K562 (cell line): ENCODE data around the gene SOWAHD. TPM values are rescaled to one million over a fixed set of nuclear protein-coding genes. Genes with fewer than 3 reads are reported as not detected.

ENCODE experiments used
- GATAD2A ChIP-seq: fragments of 450-650 bp; IDR thresholded peaks from 2 replicates; pipeline ENCODE4 v1.6.1; 2017
- KDM2B ChIP-seq: fragments of 250-450 bp; sonication (Bioruptor Pico); IDR thresholded peaks from 2 replicates; pipeline ENCODE4 v1.8.0; 2021; ENCODE audit warnings: mild to moderate bottlenecking, moderate library complexity
- KLF16 ChIP-seq: IDR thresholded peaks from 2 replicates; pipeline ENCODE4 v1.6.1; 2016; ENCODE audit warnings: antibody characterized with exemption
- MITF ChIP-seq: IDR thresholded peaks from 2 replicates; pipeline ENCODE4 v1.6.1; 2014; ENCODE audit warnings: antibody characterized with exemption
- NFRKB ChIP-seq: fragments of 450-650 bp; IDR thresholded peaks from 2 replicates; pipeline ENCODE4 v1.6.1; 2016; ENCODE audit warnings: low read depth
- RB1 ChIP-seq: fragments of 450-650 bp; IDR thresholded peaks from 2 replicates; pipeline ENCODE4 v1.6.1; 2017; ENCODE audit warnings: low read depth, mild to moderate bottlenecking
- SAFB ChIP-seq: fragments of 200-400 bp; formaldehyde crosslinking; IDR thresholded peaks from 2 replicates; pipeline ENCODE4 v1.6.1; 2017; ENCODE audit warnings: low read depth, low read length, borderline replicate concordance
- SMAD3 ChIP-seq: fragments of 450-650 bp; formaldehyde crosslinking; conservative IDR thresholded peaks from 2 replicates; pipeline ENCODE4 v1.4.0; 2020; ENCODE audit warnings: mild to moderate bottlenecking
- SNRNP70 ChIP-seq: fragments of 200-400 bp; formaldehyde crosslinking; optimal IDR thresholded peaks from 2 replicates; pipeline ENCODE3; 2017; ENCODE audit warnings: low read depth, low read length
- TSHZ1 ChIP-seq: fragments of 250-450 bp; sonication (Bioruptor Pico); IDR thresholded peaks from 2 replicates; pipeline ENCODE4 v1.4.0; 2020; ENCODE audit warnings: mild to moderate bottlenecking, moderate library complexity
- YY1 ChIP-seq, 3 experiments: IDR thresholded peaks; 2 replicates each; pipeline ENCODE4 v1.6.1; 2011; ENCODE audit warnings: low read length in 2 of 3, mild to moderate bottlenecking in 2 of 3, moderate library complexity in 2 of 3, borderline replicate concordance in 1 of 3, control low read depth in 1 of 3, low read depth in 1 of 3; ENCODE audit not compliant: insufficient read depth in 3 of 3, insufficient replicate concordance in 2 of 3, control insufficient read depth in 1 of 3, insufficient read length in 1 of 3; ENCODE audit errors: extremely low read depth in 1 of 3
- ZFX ChIP-seq: sonication (generic); formaldehyde crosslinking; IDR thresholded peaks from 2 replicates; pipeline ENCODE4 v1.8.0; 2022; ENCODE audit warnings: mild to moderate bottlenecking, missing genetic modification reagents, moderate library complexity
- ZNF318 ChIP-seq, 2 experiments: fragments of 450-650 bp; IDR thresholded peaks; 2 replicates each; pipeline ENCODE4 v1.6.1; 2016; ENCODE audit warnings: mild to moderate bottlenecking in 2 of 2, borderline replicate concordance in 1 of 2, low read depth in 1 of 2, moderate library complexity in 1 of 2
- ZNF436 ChIP-seq: fragments of 250-450, 450-650 bp; sonication (Bioruptor Pico); formaldehyde crosslinking; IDR thresholded peaks from 2 replicates; pipeline ENCODE4 v1.7.0; 2020; ENCODE audit warnings: mild to moderate bottlenecking
- polyA plus RNA-seq, 8 experiments: library from polyadenylated mRNA; depleted of rRNA in 4 of 8; stranded (reverse) in 5 of 8; unstranded in 3 of 8; fragments of >200 nt; fragmentation: Nextera tagmentation in 2 of 8; fragmentation: Illumina TruSeq in 1 of 8; extraction: Ambion mirVana in 2 of 8; extraction: Trizol in 1 of 8; gene quantifications; 2 replicates each; pipeline versions ENCODE4 v1.2.1 to v1.2.3, GENCODE V29; 2011 to 2014; ENCODE audit warnings: inconsistent platforms in 1 of 8, missing spikeins in 1 of 8
- total RNA-seq, 7 experiments: library from RNA; depleted of rRNA in 6 of 7; stranded (reverse); fragments of >200 nt in 6 of 7; fragmentation: Illumina TruSeq in 2 of 7; extraction: Trizol in 2 of 7; gene quantifications; 2 replicates each; pipeline versions ENCODE4 v1.2.1 to v1.2.3, GENCODE V29; 2011 to 2021; ENCODE audit warnings: low replicate concordance in 1 of 7

The SOWAHD gene
- total and polyA plus RNA-seq, 9 of the 15 experiments (the other 6 are each of a cell fraction or from before 2014, with no cell fraction given) = 0.13 to 0.29 TPM; not detected in 7

GRCh38 chrX:119758731-119759247 lies 401 bp downstream of the SOWAHD start (continued):
- TF ChIP-seq RB1 = peak; percentile 59; the same call in 1 of the 2 replicates
- no peak for TF ChIP-seq NFRKB
- TF ChIP-seq SMAD3 = no peak
- no peak for TF ChIP-seq KDM2B (CRISPR knock-in tag)
- no peak for TF ChIP-seq KLF16
- no peak for TF ChIP-seq SNRNP70
- peak; percentile 42; the same call in 1 of the 2 replicates for TF ChIP-seq ZFX (CRISPR knock-in tag)
- no peak for TF ChIP-seq ZNF318 (IDR thresholded peaks at IDR 0.05; ENCODE audit: borderline replicate concordance in 1 of 2, low read depth in 1 of 2)
- no peak for TF ChIP-seq YY1 (IDR thresholded peaks at IDR 0.05; ENCODE audit: borderline replicate concordance in 1 of 3, control insufficient read depth in 1 of 3, extremely low read depth in 1 of 3, insufficient read depth in 3 of 3, insufficient read length in 1 of 3, insufficient replicate concordance in 2 of 3, low read depth in 1 of 3, low read length in 2 of 3)
- peak; percentile 69; the same call in 1 of the 2 replicates for TF ChIP-seq SAFB
- no peak for TF ChIP-seq ZNF436
- no peak for TF ChIP-seq GATAD2A
- TF ChIP-seq TSHZ1 (CRISPR knock-in tag) = no peak
- TF ChIP-seq MITF = no peak
